GM19395 (cell line): ENCODE results near the gene DRD1.

Experiments
- ATAC-seq: cut with Tn5 transposase; IDR thresholded peaks from one replicate; pipeline ENCODE4 v1.9.1; 2021; ENCODE audit warnings: mild to moderate bottlenecking, moderate library complexity; ENCODE audit not compliant: unreplicated experiment

Gene DRD1

DNA sequence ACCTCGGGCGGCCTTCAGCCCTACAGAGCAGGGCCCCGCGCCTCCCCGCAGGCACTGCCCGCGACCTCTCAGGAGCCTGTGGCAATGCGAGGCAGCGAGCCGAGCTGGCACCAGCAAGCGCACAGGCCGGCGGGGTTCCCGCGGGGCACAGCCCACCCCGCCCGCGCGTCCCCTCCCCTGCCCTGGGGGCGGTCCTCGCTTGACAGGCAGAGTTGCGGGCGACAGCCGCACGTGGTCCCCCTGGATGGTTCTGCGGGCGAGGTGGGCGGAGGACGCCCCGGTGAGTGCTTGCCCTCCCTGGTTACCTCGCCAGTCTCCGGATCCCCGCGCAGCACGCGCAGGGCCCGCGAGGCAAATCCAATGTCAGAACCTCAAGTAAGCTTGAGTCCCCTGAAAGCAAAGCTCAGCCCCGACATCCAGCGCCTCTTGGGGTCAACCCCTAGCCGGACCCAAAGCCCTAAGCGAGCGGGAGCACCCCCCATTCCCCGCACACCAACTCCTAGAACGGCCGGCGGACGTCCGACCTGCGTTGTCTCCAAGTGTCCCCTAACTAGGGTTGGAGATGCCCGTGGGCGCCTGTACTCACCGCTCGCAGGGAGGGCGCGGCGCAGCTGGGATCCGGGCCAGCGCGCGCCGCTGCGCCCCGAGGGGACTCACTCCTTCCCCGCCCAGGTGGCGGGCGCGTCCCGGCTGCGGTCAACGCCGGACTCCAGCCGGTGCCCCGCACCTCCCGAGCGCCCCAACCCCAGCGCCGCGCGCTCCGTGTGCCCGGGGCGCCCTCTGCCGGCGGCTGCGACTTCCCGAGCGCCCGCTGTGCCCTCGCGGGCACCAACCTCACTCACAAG, at the start of gene DRD1:
TSS of gene DRD1 (minus strand) at position 123 of the 845 bp plus-strand sequence. CDS start 1,083 bp downstream, outside the sequence.
- ATAC-seq: no peak

DNA sequence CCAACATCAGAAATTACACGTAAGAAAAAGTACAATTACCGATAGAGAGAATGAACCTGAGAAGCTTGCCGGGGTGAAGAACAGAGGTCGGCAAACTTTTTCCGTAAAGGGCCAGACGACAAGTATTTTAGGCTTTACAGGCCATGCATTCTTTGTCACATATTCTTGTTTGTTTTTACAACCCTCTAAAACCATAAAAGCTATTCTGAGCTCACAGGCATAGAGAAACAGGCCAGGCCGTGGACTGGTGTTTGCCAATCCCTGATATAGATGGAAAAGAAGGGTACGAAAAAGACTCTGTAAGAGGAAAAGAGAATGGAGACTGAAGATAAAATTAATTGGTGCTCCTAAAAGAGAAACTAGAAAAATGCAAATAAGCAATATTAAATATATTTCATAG, 49.7 kb upstream of the DRD1 start:
- no peak for ATAC-seq

DNA sequence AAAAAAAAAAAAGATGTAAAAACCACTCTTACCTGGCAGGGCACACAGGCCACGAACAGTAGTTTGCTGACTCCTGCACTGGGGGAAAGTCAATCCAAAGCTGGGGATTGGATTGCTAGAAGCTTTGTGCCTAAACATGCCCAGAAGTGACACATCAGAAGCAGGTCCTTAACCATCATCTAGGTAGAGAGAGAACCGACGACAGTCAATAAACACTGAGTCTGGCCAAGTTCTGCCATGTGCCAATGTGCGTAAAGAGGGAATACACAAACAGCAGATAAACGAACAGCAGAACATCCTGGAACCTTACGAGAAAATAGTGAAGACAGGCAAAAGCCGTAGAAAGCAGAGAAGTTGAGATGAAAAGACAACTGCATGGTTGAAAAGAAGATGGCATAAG, 49.3 kb upstream of the DRD1 start:
- ATAC-seq: no peak

DNA sequence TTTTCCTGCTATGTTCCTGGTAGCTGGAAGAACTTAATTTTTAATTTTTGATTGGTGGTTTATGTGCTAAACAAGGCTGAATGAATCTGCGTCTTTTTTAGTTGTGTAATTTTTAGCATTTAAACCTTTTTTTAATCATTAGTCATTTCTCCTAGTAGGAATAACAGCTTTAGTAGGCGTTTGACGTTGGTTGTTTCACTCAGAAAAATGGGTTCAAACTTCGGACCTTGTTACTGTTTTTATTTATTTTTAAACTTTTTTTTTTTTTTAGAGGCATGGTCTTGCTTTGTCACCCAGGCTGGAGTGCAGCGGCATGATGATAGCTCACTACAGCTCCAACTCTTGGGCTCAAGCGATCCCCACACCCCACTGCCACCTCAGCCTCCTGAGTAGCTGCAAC, 47.2 kb upstream of the DRD1 start:
- no peak for ATAC-seq

GRCh38 chr5:175489693-175490443, 45.9 kb upstream of the DRD1 start:
- peak; percentile 54 for ATAC-seq

DNA sequence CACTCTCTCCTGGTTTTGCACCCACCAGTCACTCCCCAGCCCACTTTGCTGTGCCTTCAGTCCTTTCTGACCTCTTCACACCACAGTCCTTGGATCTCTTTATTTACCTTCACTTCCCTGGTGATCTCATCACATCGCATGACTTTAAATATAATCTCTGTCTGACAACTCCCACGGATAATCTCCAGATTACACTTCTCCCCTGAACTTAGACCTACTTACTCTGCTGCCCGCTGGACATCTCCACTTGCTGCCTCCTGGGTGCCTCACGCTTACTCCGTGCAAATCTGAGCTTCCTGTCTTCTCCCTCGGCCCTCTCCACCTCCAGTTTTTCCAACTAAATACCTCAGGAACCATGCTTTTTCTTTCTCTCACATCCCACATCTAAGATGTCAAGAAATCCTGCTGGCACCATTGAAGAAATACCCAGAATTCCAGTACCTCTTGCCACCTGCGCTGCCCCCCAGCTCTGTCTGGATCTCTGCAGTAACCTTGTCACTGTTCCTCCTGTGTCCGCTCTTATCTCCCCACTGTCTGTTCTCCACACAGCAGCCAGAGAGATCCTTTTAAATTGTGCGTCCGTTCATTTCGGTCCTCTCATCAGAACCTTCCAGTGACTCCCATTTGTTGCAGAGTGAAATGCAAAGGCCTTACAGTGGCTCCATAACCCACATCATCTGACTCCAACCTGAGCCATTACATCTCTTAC, 43.7 kb upstream of the DRD1 start:
- no peak for ATAC-seq

DNA sequence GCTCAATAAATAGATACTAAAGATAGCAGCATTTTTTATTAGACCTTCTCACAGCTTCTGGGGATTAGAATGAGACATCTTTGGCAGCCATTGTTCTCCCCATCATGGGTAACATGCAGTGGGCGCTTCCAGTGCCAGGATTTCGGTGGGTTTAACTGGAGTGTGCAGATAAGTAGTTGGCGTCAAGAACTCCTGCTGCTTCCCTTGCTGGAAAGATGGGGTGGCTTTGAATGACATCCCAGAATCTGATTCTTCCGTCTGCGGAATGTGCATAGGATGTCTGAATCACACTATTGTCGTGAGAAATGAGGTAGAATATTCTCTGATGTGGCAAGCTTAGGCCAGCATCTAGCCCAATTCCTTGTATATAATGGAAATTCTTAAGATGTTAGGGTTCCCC, 41.6 kb upstream of the DRD1 start:
- ATAC-seq: no peak

GRCh38 chr5:175484829-175485228, 40.8 kb upstream of the DRD1 start:
- ATAC-seq: no peak

DNA sequence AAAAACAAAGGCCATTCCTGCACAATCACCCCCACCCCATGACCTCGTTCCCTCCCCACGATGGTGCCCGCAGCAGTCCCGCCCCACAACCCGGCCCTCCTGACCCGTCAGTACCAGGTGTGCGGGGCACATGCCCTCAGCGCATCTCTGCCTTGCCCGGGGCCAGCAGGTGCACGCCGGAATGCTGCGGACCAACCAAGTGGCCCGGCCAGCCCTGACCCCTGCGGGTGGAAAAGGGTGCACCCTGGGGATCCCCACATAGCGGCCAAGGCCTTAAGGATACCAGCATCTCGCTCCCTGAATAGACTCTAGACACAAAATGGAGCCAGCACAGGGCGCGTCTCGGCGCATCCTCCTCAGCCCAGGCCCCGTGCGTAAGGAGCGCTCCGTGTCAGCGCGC, 40.3 kb upstream of the DRD1 start:
- ATAC-seq: no peak

DNA sequence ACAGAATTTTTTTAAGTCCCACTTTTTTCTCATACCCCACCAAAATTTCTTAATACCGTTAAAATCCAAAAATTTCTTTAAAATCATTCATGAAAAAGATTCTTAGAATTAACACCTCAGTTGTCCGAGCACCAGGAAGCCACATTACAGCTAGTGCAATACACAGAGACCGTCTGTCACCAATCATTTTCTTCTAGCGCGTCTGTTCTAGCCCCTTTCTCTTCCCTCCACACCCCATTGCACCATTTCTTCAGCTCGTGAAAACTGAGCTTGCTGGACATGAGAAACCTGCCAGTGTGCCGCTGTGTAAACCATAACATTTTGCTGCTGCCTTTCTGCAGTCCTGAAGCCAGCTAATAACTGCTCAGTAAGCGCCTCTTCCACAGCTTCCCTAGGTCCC, 39.4 kb upstream of the DRD1 start:
- no peak for ATAC-seq

- peak; percentile 28 for ATAC-seq
Measured at GRCh38 chr5:175479125-175479881, 35.3 kb upstream of the DRD1 start.

- ATAC-seq: peak; percentile 91
Measured at GRCh38 chr5:175478384-175479124, 34.6 kb upstream of the DRD1 start, which contains the start of gene SFXN1. SFXN1 (plus strand) TSS chr5:175478560; CDS start chr5:175492104, 13,544 bp downstream.

DNA sequence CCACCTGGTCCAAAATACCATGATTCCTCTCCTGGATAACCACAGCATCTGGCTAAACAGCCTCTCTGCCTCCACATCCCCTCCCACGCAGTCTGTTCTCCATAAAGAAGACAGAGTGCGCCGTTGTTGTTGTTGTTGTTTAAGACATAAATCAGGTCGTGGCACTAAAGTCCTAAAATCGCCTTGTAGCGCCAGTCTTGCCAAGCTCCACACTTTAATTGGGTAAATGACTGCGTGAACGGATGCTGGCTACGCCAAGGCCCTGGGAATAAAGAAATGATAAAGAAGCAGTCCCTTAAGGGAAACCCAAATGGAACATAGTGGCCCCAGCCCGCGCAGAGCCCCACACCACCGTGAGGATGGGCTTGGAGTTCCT, 34.0 kb upstream of the DRD1 start:
- ATAC-seq: no peak

- no peak for ATAC-seq
Measured at GRCh38 chr5:175477440-175477839, 33.5 kb upstream of the DRD1 start.

DNA sequence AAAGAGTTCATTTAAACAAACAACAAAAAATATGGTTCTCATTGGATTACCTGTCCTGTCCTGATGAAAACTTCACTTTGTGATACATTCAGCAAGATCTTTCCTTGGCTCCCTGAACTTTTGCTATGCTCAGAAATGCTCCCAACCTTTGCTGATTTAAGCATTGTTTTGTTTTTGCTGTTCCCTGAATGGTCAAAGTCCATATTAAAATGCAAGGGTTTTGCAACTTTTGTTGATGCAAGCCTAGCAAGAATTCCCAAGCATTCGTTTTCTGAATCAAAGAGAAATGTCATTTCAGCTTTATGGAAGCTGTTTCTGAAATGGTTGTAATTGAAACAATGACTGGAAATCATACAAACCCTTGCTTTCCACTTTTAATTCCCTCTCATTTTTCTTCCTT, 31.3 kb upstream of the DRD1 start:
- no peak for ATAC-seq

DNA sequence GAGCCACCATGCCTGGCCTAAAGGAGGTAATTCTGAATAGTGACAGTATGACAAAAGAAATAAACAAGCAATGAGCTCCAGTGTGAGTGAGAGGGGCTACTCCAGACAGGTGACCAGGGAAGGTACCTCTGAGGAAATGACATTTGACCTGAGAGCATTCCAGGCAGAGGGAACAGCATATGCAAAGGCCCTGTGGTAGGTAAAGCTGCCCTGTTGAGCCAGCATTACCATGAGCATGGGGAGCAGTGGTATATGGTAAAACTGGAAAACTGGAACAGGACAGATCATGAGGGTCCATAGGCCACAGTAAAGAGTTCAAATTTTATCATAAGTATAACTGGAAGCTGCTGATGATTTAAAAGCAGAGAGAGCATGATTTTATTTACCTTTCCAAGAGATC, 28.4 kb upstream of the DRD1 start:
- no peak for ATAC-seq

- ATAC-seq: no peak
Measured at GRCh38 chr5:175471628-175472027, 27.6 kb upstream of the DRD1 start.

- ATAC-seq: no peak
Measured at GRCh38 chr5:175471196-175471595, 27.2 kb upstream of the DRD1 start.

- no peak for ATAC-seq
Measured at GRCh38 chr5:175470781-175471180, 26.8 kb upstream of the DRD1 start.

DNA sequence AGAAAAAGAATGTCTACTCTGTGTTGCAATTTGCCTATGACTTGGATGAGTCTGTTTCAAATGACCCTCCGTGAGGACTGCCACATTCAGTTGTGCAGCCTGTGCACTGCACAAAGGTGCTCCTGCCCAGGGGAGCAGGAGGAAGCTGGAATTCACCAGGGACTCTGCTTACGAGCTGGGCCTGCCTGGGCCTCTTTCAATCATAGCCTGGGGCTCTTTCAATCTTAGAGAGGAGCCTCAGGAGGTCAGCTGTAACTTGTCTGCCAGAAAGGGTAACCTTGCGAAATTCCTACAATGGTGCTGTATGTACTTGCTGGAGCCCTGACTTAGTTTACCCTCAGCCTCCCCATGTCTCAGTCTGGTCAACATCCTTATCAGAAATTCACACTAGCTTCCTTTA, 25.9 kb upstream of the DRD1 start:
- no peak for ATAC-seq
